Ishikawa (cell line): ENCODE data around the gene MAP3K20.

Experiments
- CEBPB ChIP-seq: IDR thresholded peaks from 2 replicates; pipeline ENCODE4 v1.6.1; 2012
- CREB1 ChIP-seq: IDR thresholded peaks from 2 replicates; pipeline ENCODE4 v1.6.1; 2012; ENCODE audit warnings: low read depth
- EGR1 ChIP-seq: IDR thresholded peaks from 2 replicates; pipeline ENCODE4 v1.6.1; 2012
- EP300 ChIP-seq: IDR thresholded peaks from 2 replicates; pipeline ENCODE4 v1.6.1; 2012; ENCODE audit warnings: borderline replicate concordance
- FOXM1 ChIP-seq: IDR thresholded peaks from 2 replicates; pipeline ENCODE4 v1.6.1; 2012; ENCODE audit warnings: low read depth, borderline replicate concordance
- NFIC ChIP-seq: IDR thresholded peaks from 2 replicates; pipeline ENCODE4 v1.6.1; 2012
- RAD21 ChIP-seq: IDR thresholded peaks from 2 replicates; pipeline ENCODE4 v1.6.1; 2012; ENCODE audit warnings: low read depth
- TAF1 ChIP-seq: IDR thresholded peaks from 2 replicates; pipeline ENCODE4 v1.6.1; 2012; ENCODE audit warnings: low read depth, mild to moderate bottlenecking
- TCF12 ChIP-seq: IDR thresholded peaks from 2 replicates; pipeline ENCODE4 v1.6.1; 2012; ENCODE audit warnings: low read depth
- TEAD4 ChIP-seq: IDR thresholded peaks from 2 replicates; pipeline ENCODE4 v1.6.1; 2012
- ZBTB7A ChIP-seq: IDR thresholded peaks from 2 replicates; pipeline ENCODE4 v1.6.1; 2012; ENCODE audit warnings: low read depth
- TF ChIP-seq, protein P1 (sequence below): IDR thresholded peaks from 2 replicates; pipeline ENCODE4 v1.6.1; 2012; ENCODE audit warnings: low read depth, mild to moderate bottlenecking
- TF ChIP-seq, protein P2 (sequence below): IDR thresholded peaks from 2 replicates; pipeline ENCODE4 v1.6.1; 2012
- TF ChIP-seq, protein P3 (sequence below): IDR thresholded peaks from 2 replicates; pipeline ENCODE4 v1.6.1; 2012

MAP3K20 gene

GRCh38 chr2:173079141-173079540 is 3.5 kb downstream of the MAP3K20 start:
- TF ChIP-seq EGR1 (no peak), TEAD4 (no peak), CREB1 (no peak), CEBPB (no peak), RAD21 (no peak), ZBTB7A (no peak), TAF1 (no peak), NFIC (no peak)
- TF ChIP-seq, protein P1, sequence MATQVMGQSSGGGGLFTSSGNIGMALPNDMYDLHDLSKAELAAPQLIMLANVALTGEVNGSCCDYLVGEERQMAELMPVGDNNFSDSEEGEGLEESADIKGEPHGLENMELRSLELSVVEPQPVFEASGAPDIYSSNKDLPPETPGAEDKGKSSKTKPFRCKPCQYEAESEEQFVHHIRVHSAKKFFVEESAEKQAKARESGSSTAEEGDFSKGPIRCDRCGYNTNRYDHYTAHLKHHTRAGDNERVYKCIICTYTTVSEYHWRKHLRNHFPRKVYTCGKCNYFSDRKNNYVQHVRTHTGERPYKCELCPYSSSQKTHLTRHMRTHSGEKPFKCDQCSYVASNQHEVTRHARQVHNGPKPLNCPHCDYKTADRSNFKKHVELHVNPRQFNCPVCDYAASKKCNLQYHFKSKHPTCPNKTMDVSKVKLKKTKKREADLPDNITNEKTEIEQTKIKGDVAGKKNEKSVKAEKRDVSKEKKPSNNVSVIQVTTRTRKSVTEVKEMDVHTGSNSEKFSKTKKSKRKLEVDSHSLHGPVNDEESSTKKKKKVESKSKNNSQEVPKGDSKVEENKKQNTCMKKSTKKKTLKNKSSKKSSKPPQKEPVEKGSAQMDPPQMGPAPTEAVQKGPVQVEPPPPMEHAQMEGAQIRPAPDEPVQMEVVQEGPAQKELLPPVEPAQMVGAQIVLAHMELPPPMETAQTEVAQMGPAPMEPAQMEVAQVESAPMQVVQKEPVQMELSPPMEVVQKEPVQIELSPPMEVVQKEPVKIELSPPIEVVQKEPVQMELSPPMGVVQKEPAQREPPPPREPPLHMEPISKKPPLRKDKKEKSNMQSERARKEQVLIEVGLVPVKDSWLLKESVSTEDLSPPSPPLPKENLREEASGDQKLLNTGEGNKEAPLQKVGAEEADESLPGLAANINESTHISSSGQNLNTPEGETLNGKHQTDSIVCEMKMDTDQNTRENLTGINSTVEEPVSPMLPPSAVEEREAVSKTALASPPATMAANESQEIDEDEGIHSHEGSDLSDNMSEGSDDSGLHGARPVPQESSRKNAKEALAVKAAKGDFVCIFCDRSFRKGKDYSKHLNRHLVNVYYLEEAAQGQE: no peak
- TF ChIP-seq, protein P2, sequence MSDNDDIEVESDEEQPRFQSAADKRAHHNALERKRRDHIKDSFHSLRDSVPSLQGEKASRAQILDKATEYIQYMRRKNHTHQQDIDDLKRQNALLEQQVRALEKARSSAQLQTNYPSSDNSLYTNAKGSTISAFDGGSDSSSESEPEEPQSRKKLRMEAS: no peak
- TF ChIP-seq, protein P3, sequence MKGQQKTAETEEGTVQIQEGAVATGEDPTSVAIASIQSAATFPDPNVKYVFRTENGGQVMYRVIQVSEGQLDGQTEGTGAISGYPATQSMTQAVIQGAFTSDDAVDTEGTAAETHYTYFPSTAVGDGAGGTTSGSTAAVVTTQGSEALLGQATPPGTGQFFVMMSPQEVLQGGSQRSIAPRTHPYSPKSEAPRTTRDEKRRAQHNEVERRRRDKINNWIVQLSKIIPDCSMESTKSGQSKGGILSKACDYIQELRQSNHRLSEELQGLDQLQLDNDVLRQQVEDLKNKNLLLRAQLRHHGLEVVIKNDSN: no peak

GRCh38 chr2:173079973-173080860 is 4.6 kb downstream of the MAP3K20 start:
- TF ChIP-seq TAF1 (no peak), ZBTB7A (no peak), RAD21 (no peak), CREB1 (no peak)
- TF ChIP-seq, protein P3: no peak

GRCh38 chr2:173086518-173087213 is 11.0 kb downstream of the MAP3K20 start:
- TF ChIP-seq TAF1 (no peak), EP300 (no peak), TEAD4 (no peak), ZBTB7A (no peak), FOXM1 (no peak), RAD21 (no peak), TCF12 (no peak), CREB1 (no peak), EGR1 (no peak)
- TF ChIP-seq, protein P1: no peak
- TF ChIP-seq, protein P3: no peak

DNA sequence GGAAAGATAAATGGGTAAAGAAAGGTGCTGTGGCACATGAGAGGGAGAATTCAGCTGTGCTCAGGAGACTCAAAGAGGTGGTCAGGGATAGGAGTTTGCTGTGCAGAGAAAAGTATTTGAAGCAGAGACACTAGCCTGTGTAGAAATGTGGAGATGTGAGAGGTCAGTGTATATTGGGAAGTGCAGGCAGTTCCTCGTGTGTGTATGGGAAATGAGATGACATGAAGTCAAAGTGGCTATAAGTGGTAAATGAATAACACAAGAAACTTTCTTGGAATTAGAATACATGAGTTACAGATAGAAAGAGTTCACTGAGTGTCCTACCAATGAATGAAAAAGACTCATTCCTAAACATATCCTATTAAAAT is 11.6 kb downstream of the MAP3K20 start:
- TF ChIP-seq TEAD4: no peak
- TF ChIP-seq, protein P3: no peak
- TF ChIP-seq CEBPB: no peak
- TF ChIP-seq, protein P2: no peak
- no peak for TF ChIP-seq FOXM1
- no peak for TF ChIP-seq TAF1
- no peak for TF ChIP-seq NFIC
- TF ChIP-seq EP300: no peak
- TF ChIP-seq EGR1: no peak

DNA sequence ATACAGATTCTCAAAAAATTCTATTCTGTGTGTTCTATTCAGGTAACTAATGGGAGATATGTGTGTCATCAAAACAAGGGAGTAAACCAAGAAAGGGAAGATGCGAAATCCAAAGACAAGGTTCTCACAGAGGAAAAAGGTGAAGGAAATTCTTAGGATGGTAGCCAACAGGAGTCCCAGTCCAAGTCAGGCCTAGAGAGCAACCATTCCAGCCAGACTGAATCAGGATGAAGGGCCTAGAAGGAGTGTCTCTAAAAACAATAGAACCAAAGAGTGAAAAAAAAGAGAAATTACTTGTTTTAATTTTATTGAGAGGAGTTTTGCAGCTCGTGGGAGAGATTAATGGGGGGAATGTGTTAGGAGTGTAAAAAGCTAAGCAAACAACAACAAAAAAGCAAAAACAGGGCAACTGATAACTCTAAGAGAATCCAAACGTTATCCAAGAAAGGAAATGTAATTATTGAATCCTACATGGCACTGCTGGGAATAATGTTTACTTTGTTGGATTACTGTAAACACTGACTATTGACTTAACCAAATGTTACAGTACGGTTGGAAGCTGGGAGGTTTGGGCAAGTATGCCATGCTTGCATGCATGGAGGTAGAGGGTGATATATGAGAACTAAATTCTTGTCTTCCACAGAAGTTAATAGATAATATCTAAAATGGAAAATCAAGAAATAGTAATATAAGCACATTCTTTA is 12.3 kb downstream of the MAP3K20 start:
- TF ChIP-seq, protein P1: no peak
- TF ChIP-seq NFIC (no peak), EGR1 (no peak), CEBPB (no peak), ZBTB7A (no peak), FOXM1 (no peak)
